ENCODE results near the gene MRPL55. TPM values are rescaled to one million over a fixed set of nuclear protein-coding genes. Genes with fewer than 3 reads are reported as not detected.

The MRPL55 gene
- total RNA-seq, 4 donors from 2014 or later: 70.1 to 99.6 (median 80.8) TPM

DNA sequence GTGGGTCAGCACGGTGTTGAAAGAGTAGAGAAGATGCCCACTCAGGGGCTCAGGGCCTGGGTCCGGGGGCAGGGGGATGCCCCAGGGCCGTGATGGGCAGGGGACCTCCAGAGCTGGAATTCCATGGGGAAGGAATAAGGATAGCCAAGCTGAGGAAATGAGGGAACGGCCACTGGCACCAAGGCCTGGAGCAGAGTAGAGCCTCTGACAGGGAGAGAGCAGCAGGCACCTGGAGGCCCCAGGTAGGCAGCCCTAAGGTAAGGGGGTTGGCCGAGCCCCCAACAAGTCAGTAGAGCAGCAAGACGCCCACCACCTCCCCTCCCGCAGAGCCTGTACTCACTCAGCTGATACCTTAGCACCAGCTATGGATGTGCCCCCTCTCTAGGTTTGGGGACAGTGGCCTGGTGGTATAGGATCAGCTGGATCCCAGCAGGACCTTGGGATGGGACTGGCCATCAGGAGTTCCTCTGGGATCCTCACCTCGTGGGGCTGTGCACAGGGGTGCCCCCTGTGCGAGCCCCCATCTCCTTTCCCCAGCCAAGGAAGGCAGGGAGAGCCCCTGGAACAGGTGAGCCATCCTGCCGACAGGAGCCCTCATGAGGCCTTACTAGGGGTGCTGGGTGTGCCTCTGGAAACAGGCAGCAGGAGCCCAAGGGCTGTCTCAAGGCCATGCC lies 47.6 kb downstream of the MRPL55 start:
- TF ChIP-seq, protein P1, sequence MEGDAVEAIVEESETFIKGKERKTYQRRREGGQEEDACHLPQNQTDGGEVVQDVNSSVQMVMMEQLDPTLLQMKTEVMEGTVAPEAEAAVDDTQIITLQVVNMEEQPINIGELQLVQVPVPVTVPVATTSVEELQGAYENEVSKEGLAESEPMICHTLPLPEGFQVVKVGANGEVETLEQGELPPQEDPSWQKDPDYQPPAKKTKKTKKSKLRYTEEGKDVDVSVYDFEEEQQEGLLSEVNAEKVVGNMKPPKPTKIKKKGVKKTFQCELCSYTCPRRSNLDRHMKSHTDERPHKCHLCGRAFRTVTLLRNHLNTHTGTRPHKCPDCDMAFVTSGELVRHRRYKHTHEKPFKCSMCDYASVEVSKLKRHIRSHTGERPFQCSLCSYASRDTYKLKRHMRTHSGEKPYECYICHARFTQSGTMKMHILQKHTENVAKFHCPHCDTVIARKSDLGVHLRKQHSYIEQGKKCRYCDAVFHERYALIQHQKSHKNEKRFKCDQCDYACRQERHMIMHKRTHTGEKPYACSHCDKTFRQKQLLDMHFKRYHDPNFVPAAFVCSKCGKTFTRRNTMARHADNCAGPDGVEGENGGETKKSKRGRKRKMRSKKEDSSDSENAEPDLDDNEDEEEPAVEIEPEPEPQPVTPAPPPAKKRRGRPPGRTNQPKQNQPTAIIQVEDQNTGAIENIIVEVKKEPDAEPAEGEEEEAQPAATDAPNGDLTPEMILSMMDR (IDR thresholded peaks at IDR 0.05): no peak
- TF ChIP-seq POLR2A (IDR thresholded peaks at IDR 0.05): no peak
- H3K4me1 ChIP-seq: peaks cover 0 to 15% (median 7%) of the 10 kb centered on the region in 4 donors
- H3K9me3 ChIP-seq: no peaks in the 10 kb centered on the region
- peaks cover 0 to 19% of the 10 kb centered on the region in 2 donors for H3K27me3 ChIP-seq
- no peak overlapping the region for H3K27ac ChIP-seq
- no peaks in the 10 kb centered on the region for H3K36me3 ChIP-seq
- H3K4me3 ChIP-seq: no peak overlapping the region
- peak in 2 of 3 donors; percentile 27 to 41 for DNase-seq

DNA sequence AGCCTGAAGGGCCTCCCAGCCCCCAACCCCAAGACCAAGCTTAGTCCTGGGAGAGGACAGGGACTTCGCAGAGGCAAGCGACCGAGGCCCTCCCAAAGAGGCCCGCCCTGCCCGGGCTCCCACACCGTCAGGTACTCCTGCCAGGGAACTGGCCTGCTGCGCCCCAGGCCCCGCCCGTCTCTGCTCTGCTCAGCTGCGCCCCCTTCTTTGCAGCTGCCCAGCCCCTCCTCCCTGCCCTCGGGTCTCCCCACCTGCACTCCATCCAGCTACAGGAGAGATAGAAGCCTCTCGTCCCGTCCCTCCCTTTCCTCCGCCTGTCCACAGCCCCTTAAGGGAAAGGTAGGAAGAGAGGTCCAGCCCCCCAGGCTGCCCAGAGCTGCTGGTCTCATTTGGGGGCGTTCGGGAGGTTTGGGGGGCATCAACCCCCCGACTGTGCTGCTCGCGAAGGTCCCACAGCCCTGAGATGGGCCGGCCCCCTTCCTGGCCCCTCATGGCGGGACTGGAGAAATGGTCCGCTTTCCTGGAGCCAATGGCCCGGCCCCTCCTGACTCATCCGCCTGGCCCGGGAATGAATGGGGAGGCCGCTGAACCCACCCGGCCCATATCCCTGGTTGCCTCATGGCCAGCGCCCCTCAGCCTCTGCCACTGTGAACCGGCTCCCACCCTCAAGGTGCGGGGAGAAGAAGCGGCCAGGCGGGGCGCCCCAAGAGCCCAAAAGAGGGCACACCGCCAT lies 48.5 kb downstream of the MRPL55 start:
- Histone ChIP-seq H3K27me3 (peaks cover 0 to 23% of the 10 kb centered on the region in 2 donors), H3K27ac (peak overlapping the region in 2 of 4 donors; percentile 29 to 55), H3K36me3 (no peaks in the 10 kb centered on the region), H3K4me1 (peaks cover 0 to 15% (median 7%) of the 10 kb centered on the region in 4 donors), H3K4me3 (peak overlapping the region in 3 of 4 donors; percentile 11 to 54 (median 49)), H3K9me3 (no peaks in the 10 kb centered on the region)
- peak in 2 of 3 donors; percentile 52 to 58 for DNase-seq
- no peak for TF ChIP-seq POLR2A (IDR thresholded peaks at IDR 0.05)
- TF ChIP-seq, protein P1 (IDR thresholded peaks at IDR 0.05): no peak

DNA sequence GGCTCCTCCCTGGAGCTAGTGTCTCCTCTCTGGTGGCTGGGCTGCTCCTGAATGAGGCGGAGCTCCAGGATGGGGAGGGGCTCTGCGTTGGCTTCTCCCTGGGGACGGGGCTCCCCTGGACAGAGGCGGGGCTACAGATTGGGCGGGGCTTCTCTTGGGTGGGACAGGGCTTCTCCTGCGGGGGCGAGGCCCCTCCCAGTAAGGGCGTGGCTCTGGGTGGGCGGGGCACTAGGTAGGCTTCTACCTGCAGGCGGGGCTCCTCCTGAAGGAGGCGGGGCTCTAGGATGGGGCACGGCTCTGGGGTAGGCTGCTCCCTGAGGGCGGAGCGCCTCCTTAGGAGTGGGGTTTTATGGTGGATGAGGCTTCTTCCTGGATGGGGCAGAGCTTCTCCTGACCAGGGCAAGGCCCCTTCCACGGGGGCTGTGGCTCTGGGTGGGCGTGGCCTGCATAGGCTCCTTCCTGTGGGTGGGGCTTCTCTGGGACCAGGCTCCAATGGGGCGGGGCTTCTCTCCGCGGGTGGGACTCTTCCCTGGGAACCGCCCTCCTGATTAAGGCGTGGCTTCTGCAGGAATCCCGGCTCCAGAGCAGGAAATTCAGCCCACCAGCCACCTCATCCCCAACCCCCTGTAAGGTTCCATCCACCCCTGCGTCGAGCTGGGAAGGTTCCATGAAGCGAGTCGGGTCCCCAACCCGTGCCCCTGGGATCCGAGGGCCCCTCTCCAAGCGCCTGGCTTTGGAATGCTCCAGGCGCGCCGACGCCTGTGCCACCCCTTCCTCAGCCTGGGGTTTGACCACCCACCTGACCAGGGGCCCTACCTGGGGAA lies 49.3 kb downstream of the MRPL55 start:
- Histone ChIP-seq H3K4me1 (peaks cover 0 to 15% (median 7%) of the 10 kb centered on the region in 4 donors), H3K27me3 (peaks cover 0 to 23% of the 10 kb centered on the region in 2 donors), H3K36me3 (no peaks in the 10 kb centered on the region), H3K27ac (peak overlapping the region in 2 of 4 donors; percentile 29 to 55), H3K4me3 (peak overlapping the region; percentile 11 to 54 (median 42)), H3K9me3 (no peaks in the 10 kb centered on the region)
- TF ChIP-seq POLR2A (IDR thresholded peaks at IDR 0.05): peak in 1 of 2 donors; percentile 39
- TF ChIP-seq, protein P1 (IDR thresholded peaks at IDR 0.05): no peak
- peak; percentile 28 to 96 (median 95) for DNase-seq

DNA sequence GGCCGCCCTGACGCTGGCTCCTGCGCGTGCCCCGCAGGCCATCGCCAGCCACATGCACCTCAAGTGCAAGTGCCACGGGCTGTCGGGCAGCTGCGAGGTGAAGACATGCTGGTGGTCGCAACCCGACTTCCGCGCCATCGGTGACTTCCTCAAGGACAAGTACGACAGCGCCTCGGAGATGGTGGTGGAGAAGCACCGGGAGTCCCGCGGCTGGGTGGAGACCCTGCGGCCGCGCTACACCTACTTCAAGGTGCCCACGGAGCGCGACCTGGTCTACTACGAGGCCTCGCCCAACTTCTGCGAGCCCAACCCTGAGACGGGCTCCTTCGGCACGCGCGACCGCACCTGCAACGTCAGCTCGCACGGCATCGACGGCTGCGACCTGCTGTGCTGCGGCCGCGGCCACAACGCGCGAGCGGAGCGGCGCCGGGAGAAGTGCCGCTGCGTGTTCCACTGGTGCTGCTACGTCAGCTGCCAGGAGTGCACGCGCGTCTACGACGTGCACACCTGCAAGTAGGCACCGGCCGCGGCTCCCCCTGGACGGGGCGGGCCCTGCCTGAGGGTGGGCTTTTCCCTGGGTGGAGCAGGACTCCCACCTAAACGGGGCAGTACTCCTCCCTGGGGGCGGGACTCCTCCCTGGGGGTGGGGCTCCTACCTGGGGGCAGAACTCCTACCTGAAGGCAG lies 50.0 kb downstream of the MRPL55 start:
- Histone ChIP-seq H3K27ac (peak overlapping the region in 2 of 4 donors; percentile 29 to 44), H3K27me3 (peaks cover 0 to 23% of the 10 kb centered on the region in 2 donors)
- TF ChIP-seq POLR2A (IDR thresholded peaks at IDR 0.05): no peak
- TF ChIP-seq, protein P1 (IDR thresholded peaks at IDR 0.05): no peak

More for the DNA sequence above, 50.0 kb downstream of the MRPL55 start:
- Histone ChIP-seq H3K4me1 (peaks cover 0 to 15% (median 7%) of the 10 kb centered on the region in 4 donors), H3K36me3 (no peaks in the 10 kb centered on the region), H3K9me3 (no peaks in the 10 kb centered on the region), H3K4me3 (peak overlapping the region; percentile 11 to 54 (median 42))
- no peak for DNase-seq

All from Peyer's patch (tissue), 4 donors.